ENCODE measurements around the gene ARPC5L.

The ARPC5L gene

DNA sequence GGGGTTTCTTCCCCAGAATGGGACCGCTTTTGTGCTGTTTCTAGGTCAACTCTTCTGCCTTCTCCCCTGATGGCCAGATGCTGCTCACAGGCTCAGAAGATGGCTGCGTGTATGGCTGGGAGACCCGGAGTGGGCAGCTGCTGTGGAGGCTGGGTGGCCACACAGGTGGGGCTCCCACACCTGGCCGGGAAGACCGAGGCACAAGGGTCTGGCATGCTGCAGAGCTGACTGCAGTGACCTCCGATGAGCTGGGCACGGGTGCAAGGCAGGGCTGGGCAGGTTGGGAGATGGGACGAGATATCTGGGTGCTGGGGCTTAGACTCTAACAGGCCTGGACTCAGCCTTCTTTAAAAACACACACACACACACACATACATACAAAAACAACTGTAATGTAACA, 7.8 kb upstream of the ARPC5L start:
- TF ChIP-seq, protein P1, sequence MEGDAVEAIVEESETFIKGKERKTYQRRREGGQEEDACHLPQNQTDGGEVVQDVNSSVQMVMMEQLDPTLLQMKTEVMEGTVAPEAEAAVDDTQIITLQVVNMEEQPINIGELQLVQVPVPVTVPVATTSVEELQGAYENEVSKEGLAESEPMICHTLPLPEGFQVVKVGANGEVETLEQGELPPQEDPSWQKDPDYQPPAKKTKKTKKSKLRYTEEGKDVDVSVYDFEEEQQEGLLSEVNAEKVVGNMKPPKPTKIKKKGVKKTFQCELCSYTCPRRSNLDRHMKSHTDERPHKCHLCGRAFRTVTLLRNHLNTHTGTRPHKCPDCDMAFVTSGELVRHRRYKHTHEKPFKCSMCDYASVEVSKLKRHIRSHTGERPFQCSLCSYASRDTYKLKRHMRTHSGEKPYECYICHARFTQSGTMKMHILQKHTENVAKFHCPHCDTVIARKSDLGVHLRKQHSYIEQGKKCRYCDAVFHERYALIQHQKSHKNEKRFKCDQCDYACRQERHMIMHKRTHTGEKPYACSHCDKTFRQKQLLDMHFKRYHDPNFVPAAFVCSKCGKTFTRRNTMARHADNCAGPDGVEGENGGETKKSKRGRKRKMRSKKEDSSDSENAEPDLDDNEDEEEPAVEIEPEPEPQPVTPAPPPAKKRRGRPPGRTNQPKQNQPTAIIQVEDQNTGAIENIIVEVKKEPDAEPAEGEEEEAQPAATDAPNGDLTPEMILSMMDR (conservative IDR thresholded peaks at IDR 0.05), result no peak
- H3K27ac ChIP-seq, result no peak overlapping the region

DNA sequence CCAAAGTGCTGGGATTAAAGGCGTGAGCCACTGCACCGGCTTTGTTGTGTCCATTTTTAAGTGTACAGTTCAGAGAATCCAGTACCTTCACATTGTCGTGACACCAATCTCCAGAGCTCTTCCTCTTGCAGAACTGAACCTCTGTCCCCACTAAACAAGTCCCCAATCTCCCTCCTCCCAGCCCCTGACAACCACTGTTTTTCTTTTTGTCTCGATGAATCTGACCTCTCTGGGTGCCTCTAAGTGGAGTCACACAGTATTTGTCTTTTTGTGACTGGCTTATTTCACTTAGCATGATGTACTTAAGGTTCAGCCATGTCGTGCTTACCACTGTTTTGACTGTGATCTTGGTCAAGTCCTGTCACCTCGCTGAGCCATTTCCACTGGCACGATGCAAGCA, 7.1 kb upstream of the ARPC5L start:
- no peak overlapping the region for H3K27ac ChIP-seq
- TF ChIP-seq, protein P1 (conservative IDR thresholded peaks at IDR 0.05), result no peak

DNA sequence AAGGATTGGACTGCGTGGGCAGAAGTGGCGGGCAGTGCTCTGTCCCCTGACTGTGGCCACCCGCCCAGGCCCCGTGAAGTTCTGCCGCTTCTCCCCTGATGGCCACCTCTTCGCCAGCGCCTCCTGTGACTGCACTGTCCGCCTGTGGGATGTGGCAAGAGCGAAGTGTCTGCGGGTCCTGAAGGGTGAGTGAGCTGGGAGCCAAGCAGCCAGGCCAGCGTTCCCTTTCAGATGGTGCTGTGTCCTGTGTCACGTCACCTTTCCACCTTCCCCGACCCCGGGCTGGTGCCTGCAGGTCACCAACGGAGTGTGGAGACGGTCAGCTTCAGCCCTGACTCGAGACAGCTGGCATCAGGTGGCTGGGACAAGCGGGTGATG, 6.4 kb upstream of the ARPC5L start:
- TF ChIP-seq, protein P1 (conservative IDR thresholded peaks at IDR 0.05), result no peak
- no peak overlapping the region for H3K27ac ChIP-seq

DNA sequence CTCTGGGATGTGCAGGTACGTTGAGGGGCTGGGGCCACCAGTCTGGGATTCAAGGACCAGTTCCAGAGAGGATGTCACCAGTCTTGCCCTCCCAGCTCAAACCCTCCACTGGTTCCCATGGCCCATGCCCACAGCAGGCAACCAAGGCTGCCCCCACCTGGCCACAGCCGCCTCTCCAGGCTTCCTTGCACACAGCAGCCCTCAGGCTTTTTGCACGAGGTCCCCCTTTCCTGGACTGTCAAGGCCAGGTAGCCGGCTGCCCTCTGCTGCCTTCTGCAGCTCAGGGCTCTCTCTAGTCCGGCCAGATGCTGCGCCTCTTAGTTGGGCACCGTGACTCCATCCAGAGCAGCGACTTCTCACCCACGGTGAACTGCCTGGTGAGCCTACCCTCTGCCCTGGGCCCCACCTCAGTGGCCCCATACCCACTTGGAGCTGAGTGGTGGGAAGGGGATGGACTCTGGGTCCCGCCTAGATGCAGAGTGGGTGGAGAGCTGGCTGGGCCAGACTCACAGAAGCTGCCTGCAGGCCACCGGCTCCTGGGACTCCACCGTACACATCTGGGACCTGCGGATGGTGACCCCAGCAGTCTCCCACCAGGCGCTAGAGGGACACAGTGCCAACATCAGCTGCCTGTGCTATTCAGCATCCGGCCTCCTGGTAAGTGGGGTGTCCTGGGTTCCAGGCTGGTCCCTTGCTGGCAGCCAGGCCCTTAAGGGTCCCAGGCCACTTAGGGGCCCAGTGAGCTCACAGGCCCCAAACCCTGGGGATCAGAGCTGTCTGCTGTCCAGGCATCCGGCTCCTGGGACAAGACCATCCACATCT, 5.8 kb upstream of the ARPC5L start:
- TF ChIP-seq, protein P1 (conservative IDR thresholded peaks at IDR 0.05), result peak; percentile 58
- H3K27ac ChIP-seq, result peak overlapping the region; percentile 19; the same call in 1 of the 2 replicates

DNA sequence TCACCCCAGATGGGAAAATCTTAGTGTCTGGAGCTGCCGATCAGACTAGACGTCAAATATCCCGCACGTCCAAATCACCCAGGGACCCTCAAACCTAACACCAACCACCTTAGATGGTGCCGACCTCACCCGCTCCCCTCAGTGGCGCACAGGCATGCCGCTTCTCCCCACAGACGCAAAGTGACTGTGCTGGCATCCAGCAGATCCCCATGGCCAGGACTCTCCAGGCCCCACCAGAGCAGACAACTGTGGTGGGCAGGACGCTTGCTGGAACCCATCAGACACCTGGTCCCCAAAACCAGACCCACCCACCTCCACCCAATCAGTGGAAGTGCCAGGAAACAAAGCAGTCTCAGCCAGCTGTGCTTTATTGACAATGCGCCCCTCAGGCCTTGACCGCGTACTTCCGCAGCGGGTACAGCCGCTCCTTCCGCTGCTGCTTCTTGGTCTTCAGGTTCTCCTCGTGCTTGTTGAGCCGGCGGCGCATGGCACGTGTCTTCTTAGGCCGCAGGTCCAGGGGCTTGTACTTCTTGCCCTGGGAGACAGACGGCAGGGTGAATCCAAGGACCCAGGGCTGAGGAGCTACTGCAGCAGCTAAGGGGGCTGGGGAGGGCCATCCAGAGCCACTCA, 4.3 kb upstream of the ARPC5L start:
- H3K27ac ChIP-seq, result peak overlapping the region; percentile 93; the same call in 1 of the 2 replicates
- TF ChIP-seq, protein P1 (conservative IDR thresholded peaks at IDR 0.05), result no peak

DNA sequence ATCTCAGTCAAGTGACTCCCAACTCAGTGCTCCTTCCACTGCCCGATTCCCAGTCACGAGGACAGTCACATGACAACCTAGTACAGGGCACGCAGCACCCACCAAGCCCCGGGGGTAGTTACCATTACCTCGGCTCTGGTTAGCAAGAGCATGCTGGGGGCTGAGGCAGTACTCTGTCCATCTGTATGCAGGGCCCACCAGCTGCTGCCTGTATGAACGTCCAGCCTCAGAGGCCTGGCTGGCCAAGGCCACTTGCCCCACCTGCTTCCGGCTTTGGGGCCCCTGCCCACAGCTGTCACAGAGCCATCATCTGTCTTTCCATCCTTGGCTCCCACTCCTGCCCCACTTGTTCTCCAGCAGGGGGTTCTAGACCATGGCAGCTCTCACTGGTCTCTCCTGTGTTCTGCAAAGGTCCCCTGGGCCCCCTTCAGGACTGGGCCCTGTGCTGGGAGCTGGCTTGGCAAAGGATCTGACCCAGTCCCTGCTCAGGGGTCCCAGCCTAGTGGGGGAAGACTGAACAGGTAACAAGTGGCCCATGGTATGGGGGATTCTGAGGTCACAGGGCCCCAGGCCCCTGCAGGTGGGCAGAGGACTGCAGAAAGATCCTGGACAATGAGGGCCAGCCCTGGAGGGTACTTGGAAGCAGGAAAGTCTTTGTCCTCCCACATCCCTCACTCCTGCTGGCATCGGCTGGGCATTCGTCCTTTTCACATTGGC, 3.4 kb upstream of the ARPC5L start:
- TF ChIP-seq, protein P1 (conservative IDR thresholded peaks at IDR 0.05), result 0 out of 2 replicates have a peak, but pooled peaks have one; percentile 9
- peak overlapping the region; percentile 93 for H3K27ac ChIP-seq
